ENCODE data around the gene LEMD2. TPM values are rescaled to one million over a fixed set of nuclear protein-coding genes. Genes with fewer than 3 reads are reported as not detected.

Gene LEMD2
- total and polyA plus RNA-seq, 2 experiments from 2014 or later: 21.5 to 67.5 TPM

DNA sequence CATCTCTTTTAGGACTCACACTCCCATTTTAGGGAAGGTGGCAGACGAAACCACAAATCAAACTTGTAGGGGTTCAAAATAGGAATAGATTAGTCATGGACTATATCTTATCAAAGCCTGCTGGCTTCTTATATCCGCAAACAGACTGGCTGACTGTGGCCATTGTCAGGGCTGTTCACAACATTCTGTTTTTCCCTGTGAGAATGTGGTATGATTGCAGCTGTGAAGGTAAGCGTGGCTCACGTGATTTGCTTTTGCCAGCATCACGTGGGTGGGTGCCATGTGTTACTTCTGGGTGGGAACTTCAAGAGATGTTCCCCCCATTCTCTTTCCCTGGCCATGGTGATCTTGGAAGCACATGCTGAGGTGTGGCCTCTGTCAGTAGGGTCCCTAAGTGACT is 48.1 kb downstream of the LEMD2 start:
- H3K79me2 ChIP-seq (ENCODE audit: insufficient read depth): no peaks in the 10 kb centered on the region
- 72 to 79% methylated on average over 5 of the region's 5 CpGs for WGBS, 2 experiments (ENCODE audit: low coverage in 1 of 2, low lambda C conversion rate in 2 of 2, missing lambda C conversion rate in 2 of 2)
- no peak overlapping the region for H2AFZ ChIP-seq
- H3K4me2 ChIP-seq (ENCODE audit: unreplicated experiment): no peak overlapping the region
- TF ChIP-seq EZH2 (IDR thresholded peaks at IDR 0.05; ENCODE audit: insufficient read depth, poor library complexity, severe bottlenecking) (no peak), EZH2phosphoT487 (IDR thresholded peaks at IDR 0.05; ENCODE audit: insufficient read depth, low read depth) (no peak)
- no peaks in the 10 kb centered on the region for H3K9me3 ChIP-seq (ENCODE audit: low read depth)
- H3K4me1 ChIP-seq (ENCODE audit: insufficient read depth): peaks cover 1% of the 10 kb centered on the region
- H4K20me1 ChIP-seq (ENCODE audit: insufficient read depth): no peaks in the 10 kb centered on the region
- H3K4me3 ChIP-seq: no peak overlapping the region
- DNase-seq: no peak
- no peaks in the 10 kb centered on the region for H3K36me3 ChIP-seq (ENCODE audit: low read depth)
- in situ Hi-C loops (cut with MboI): no loop called here
- no peaks in the 10 kb centered on the region for H3F3A ChIP-seq (ENCODE audit: insufficient read depth)
- no peak overlapping the region for H3K9ac ChIP-seq
- no peak overlapping the region for H3K27ac ChIP-seq
- H3K27me3 ChIP-seq (replicated peaks; ENCODE audit: insufficient read depth): 0 out of 2 replicates have a peak, but pooled peaks cover 6% of the 10 kb centered on the region
- H3K9me2 ChIP-seq (ENCODE audit: insufficient read depth): no peaks in the 10 kb centered on the region

DNA sequence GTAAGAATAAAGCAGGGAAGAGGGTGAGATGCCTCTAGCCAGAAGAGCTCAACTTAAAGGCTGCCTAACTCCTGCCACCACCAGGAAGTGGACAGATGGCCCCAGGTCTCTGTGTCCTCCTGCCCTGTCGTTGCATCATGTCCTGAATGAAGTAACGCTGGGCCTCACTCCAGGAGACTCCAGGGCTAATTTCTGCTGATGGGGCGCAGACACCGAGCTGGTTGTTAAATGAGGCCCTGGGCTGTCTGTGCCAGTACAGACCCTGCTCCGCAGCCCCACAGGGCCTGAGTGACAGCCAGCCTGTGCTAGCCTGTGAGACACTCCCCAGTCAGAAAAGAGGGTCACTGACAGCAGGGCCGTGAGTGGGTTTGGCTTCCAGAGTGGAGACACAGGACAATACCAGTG is 48.7 kb downstream of the LEMD2 start:
- H3K9ac ChIP-seq: no peak overlapping the region
- H3K9me2 ChIP-seq (ENCODE audit: insufficient read depth): no peaks in the 10 kb centered on the region
- H3K4me2 ChIP-seq (ENCODE audit: unreplicated experiment): no peak overlapping the region
- no peaks in the 10 kb centered on the region for H4K20me1 ChIP-seq (ENCODE audit: insufficient read depth)
- H3K79me2 ChIP-seq (ENCODE audit: insufficient read depth): no peaks in the 10 kb centered on the region
- 73 to 78% methylated on average over 6 of the region's 6 CpGs for WGBS, 2 experiments (ENCODE audit: low coverage in 1 of 2, low lambda C conversion rate in 2 of 2, missing lambda C conversion rate in 2 of 2)
- H3K27ac ChIP-seq: no peak overlapping the region
- H3K9me3 ChIP-seq (ENCODE audit: low read depth): no peaks in the 10 kb centered on the region
- H3F3A ChIP-seq (ENCODE audit: insufficient read depth): no peaks in the 10 kb centered on the region
- no peaks in the 10 kb centered on the region for H3K36me3 ChIP-seq (ENCODE audit: low read depth)
- no peak for DNase-seq
- no peaks in the 10 kb centered on the region for H3K4me1 ChIP-seq (ENCODE audit: insufficient read depth)
- TF ChIP-seq EZH2phosphoT487 (IDR thresholded peaks at IDR 0.05; ENCODE audit: insufficient read depth, low read depth) (no peak), EZH2 (IDR thresholded peaks at IDR 0.05; ENCODE audit: insufficient read depth, poor library complexity, severe bottlenecking) (no peak)
- H2AFZ ChIP-seq: no peak overlapping the region
- no peak overlapping the region for H3K4me3 ChIP-seq
- in situ Hi-C loops (cut with MboI): no loop called here
- 0 out of 2 replicates have a peak, but pooled peaks cover 6% of the 10 kb centered on the region for H3K27me3 ChIP-seq (replicated peaks; ENCODE audit: insufficient read depth)

DNA sequence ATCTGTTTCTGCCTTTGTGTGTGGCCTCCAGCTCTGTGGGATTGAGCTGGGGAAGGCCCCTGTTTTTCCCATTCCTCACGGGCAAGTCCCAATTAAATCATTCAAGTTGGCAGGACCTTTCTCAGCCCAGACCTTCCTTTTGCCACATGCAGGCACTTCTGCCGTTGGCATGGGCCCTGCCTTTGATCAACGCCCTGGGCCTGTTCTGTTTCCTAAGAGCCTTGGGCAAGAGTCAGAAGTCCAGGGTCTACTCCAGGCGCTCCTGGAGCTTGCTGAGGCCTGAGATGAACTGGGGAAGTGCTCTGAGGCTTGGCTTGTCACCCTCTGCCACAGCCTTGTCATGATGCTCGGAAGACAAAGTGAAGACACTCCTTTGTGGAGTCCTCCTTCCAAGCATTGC is 49.4 kb downstream of the LEMD2 start:
- no peak for TF ChIP-seq EZH2 (IDR thresholded peaks at IDR 0.05; ENCODE audit: insufficient read depth, poor library complexity, severe bottlenecking)
- in situ Hi-C loops (cut with MboI): no loop called here
- Histone ChIP-seq H2AFZ (no peak overlapping the region), H3K4me3 (no peak overlapping the region), H3K4me2 (ENCODE audit: unreplicated experiment) (no peak overlapping the region), H3K9ac (no peak overlapping the region), H3F3A (ENCODE audit: insufficient read depth) (no peaks in the 10 kb centered on the region), H3K4me1 (ENCODE audit: insufficient read depth) (no peaks in the 10 kb centered on the region), H3K9me3 (ENCODE audit: low read depth) (no peaks in the 10 kb centered on the region), H3K79me2 (ENCODE audit: insufficient read depth) (no peaks in the 10 kb centered on the region), H3K27ac (no peak overlapping the region), H3K27me3 (replicated peaks; ENCODE audit: insufficient read depth) (0 out of 2 replicates have a peak, but pooled peaks cover 6% of the 10 kb centered on the region), H3K36me3 (ENCODE audit: low read depth) (no peaks in the 10 kb centered on the region), H3K9me2 (ENCODE audit: insufficient read depth) (no peaks in the 10 kb centered on the region), H4K20me1 (ENCODE audit: insufficient read depth) (no peaks in the 10 kb centered on the region)
- 64 to 75% methylated on average over 5 of the region's 5 CpGs for WGBS, 2 experiments (ENCODE audit: low coverage in 1 of 2, low lambda C conversion rate in 2 of 2, missing lambda C conversion rate in 2 of 2)
- DNase-seq: no peak

DNA sequence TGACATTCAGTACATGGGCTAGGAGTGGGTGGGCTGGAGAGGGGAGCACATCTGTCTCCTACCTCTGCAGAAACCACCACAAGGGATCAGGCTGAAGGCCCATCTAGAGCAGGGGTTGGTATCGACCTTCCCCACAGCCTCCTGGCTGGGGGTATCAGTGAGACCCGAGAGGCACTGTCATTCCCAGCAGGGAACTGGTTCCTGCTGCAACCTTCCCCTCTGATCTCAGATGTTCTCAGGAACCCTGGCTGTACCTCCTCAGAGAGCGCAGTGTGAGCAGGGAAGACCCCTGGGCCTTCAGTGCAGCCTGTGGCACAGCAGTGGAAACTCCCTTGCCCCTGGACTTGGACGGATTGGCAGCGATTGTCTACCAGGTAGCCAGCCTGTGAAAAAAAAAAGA is 50.1 kb downstream of the LEMD2 start:
- in situ Hi-C loops (cut with MboI): no loop called here
- 67 to 69% methylated on average over 5 of the region's 5 CpGs for WGBS, 2 experiments (ENCODE audit: low coverage in 1 of 2, low lambda C conversion rate in 2 of 2, missing lambda C conversion rate in 2 of 2)
- Histone ChIP-seq H3K36me3 (ENCODE audit: low read depth) (no peaks in the 10 kb centered on the region), H3K79me2 (ENCODE audit: insufficient read depth) (no peaks in the 10 kb centered on the region), H3K9me2 (ENCODE audit: insufficient read depth) (no peaks in the 10 kb centered on the region), H3K27ac (no peak overlapping the region), H4K20me1 (ENCODE audit: insufficient read depth) (no peaks in the 10 kb centered on the region), H3K4me3 (no peak overlapping the region), H3K9me3 (ENCODE audit: low read depth) (no peaks in the 10 kb centered on the region), H3K27me3 (replicated peaks; ENCODE audit: insufficient read depth) (0 out of 2 replicates have a peak, but pooled peaks cover 6% of the 10 kb centered on the region), H3K4me1 (ENCODE audit: insufficient read depth) (no peaks in the 10 kb centered on the region), H3F3A (ENCODE audit: insufficient read depth) (no peaks in the 10 kb centered on the region), H3K4me2 (ENCODE audit: unreplicated experiment) (no peak overlapping the region), H2AFZ (no peak overlapping the region), H3K9ac (no peak overlapping the region)
- no peak for DNase-seq
- TF ChIP-seq EZH2 (IDR thresholded peaks at IDR 0.05; ENCODE audit: insufficient read depth, poor library complexity, severe bottlenecking) (no peak), EZH2phosphoT487 (IDR thresholded peaks at IDR 0.05; ENCODE audit: insufficient read depth, low read depth) (no peak)

DNA sequence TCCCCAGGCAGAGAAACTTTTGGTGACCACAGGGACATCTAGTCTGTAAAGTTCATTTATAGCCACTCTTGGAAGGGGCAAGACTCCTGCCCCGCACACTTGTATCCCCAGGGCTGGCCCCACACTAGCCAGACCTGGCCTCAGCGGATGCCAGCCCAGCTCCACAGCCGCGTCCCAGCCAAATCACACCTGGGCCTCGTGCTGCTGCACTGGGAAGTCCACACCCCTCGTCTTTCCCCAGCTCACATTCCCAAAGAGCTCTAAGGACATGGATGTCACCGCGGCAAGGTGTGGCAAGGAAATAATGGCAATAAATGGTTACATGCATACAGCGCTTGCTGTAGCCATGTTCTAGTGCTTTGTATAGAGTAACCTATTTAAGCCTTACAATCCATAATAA is 50.8 kb downstream of the LEMD2 start:
- no peak overlapping the region for H3K4me2 ChIP-seq (ENCODE audit: unreplicated experiment)
- DNase-seq: no peak
- no peaks in the 10 kb centered on the region for H3K9me3 ChIP-seq (ENCODE audit: low read depth)
- TF ChIP-seq EZH2phosphoT487 (IDR thresholded peaks at IDR 0.05; ENCODE audit: insufficient read depth, low read depth) (no peak), EZH2 (IDR thresholded peaks at IDR 0.05; ENCODE audit: insufficient read depth, poor library complexity, severe bottlenecking) (no peak)
- no peak overlapping the region for H3K9ac ChIP-seq
- H3K27ac ChIP-seq: no peak overlapping the region
- H3K9me2 ChIP-seq (ENCODE audit: insufficient read depth): no peaks in the 10 kb centered on the region
- H3K27me3 ChIP-seq (replicated peaks; ENCODE audit: insufficient read depth): 0 out of 2 replicates have a peak, but pooled peaks cover 2% of the 10 kb centered on the region
- no peaks in the 10 kb centered on the region for H3K79me2 ChIP-seq (ENCODE audit: insufficient read depth)
- in situ Hi-C loops (cut with MboI): no loop called here
- no peaks in the 10 kb centered on the region for H3K4me1 ChIP-seq (ENCODE audit: insufficient read depth)
- H4K20me1 ChIP-seq (ENCODE audit: insufficient read depth): no peaks in the 10 kb centered on the region
- H2AFZ ChIP-seq: no peak overlapping the region
- H3K4me3 ChIP-seq: no peak overlapping the region
- H3F3A ChIP-seq (ENCODE audit: insufficient read depth): no peaks in the 10 kb centered on the region
- 82 to 84% methylated on average over 9 of the region's 9 CpGs for WGBS, 2 experiments (ENCODE audit: low coverage in 1 of 2, low lambda C conversion rate in 2 of 2, missing lambda C conversion rate in 2 of 2)
- no peaks in the 10 kb centered on the region for H3K36me3 ChIP-seq (ENCODE audit: low read depth)
